Medulla oblongata (tissue), 1 donor: ENCODE data around the gene ANKRD36.
"Not testable (repeated sequence)": the region's sequence is repeated elsewhere in the genome, so short reads cannot be mapped to it uniquely, and the experiment has no call there.

Source experiments
- DNase-seq: peaks from one replicate; pipeline ENCODE4 v3.0.0-alpha.2; 2015; ENCODE audit errors: extremely low spot score

Gene ANKRD36

DNA sequence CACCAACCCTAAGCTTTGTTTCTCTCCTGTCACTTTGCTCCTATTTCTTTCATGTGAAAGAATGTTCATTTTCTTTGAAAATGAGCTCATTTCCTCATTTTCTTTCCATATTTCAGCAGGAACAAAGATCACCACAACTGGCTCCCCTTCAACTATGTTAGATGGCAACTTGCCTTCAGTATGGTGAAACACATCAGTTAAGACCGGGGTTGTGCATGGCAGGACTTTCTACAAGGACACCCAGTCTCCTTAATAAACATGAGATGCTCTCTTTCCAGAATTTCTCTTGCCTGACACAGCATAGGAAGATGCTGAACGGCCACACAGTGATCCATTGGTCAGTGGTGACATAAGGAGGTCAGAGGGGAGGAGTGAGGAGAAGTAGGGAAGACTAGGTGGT lies 172.2 kb downstream of the ANKRD36 start:
- DNase-seq = not testable (repeated sequence)

DNA sequence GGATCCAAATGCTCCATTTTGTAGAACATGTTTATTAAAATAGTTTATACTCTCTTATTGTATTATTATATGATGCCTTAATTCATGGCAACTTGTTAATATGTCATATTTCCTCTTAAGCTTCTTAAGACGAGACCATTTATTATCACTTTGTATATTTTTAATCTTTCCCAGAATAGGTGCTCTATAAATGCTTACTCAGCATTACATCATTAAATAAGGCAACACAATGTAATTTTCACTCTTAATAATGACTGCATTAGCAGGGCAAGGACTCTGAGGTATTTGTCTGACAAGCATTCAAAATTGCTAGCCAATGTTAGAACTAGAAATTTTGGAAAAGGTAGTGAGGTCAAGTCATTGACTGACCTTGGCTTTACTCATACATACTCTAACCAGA lies 180.7 kb downstream of the ANKRD36 start:
- not testable (repeated sequence) for DNase-seq
